Measurements from ENCODE around the gene MAP3K21.

DNA sequence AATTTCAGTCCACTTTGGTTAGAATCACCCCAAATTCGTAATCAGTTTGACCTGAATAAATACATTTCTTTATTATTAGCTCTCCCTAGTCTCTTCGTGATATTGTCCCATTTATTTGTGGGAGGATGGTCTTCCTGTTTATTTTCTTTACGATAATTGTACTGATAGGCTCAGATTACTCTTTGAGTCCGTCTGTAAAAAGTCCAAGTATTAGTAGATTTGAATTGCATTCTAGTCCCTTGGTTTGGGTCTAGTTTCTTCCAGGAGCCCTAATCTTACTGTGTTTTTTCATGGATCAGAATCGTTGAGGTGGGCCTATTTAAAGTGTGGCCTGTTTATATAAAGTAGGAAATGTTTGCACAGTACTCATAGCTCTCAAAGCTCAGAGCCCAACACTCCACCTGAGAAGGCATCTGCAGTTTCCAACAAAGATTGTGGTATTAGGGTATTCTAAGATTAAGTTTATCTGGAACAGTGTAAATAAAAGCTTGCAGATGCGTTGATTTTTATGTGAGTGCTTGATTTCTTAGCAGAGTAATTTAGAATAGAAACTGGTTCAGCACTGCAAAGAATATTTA, 33.1 kb downstream of the MAP3K21 start:
- TF ChIP-seq, protein P1, sequence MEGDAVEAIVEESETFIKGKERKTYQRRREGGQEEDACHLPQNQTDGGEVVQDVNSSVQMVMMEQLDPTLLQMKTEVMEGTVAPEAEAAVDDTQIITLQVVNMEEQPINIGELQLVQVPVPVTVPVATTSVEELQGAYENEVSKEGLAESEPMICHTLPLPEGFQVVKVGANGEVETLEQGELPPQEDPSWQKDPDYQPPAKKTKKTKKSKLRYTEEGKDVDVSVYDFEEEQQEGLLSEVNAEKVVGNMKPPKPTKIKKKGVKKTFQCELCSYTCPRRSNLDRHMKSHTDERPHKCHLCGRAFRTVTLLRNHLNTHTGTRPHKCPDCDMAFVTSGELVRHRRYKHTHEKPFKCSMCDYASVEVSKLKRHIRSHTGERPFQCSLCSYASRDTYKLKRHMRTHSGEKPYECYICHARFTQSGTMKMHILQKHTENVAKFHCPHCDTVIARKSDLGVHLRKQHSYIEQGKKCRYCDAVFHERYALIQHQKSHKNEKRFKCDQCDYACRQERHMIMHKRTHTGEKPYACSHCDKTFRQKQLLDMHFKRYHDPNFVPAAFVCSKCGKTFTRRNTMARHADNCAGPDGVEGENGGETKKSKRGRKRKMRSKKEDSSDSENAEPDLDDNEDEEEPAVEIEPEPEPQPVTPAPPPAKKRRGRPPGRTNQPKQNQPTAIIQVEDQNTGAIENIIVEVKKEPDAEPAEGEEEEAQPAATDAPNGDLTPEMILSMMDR (IDR thresholded peaks at IDR 0.05; ENCODE audit: control extremely low read depth in 1 of 3, insufficient read depth in 1 of 3, low read depth in 1 of 3, low read length in 3 of 3) = no peak
- TF ChIP-seq PHF8 (conservative IDR thresholded peaks at IDR 0.05; ENCODE audit: low read depth, low read length) (no peak), TAF1 (IDR thresholded peaks at IDR 0.05; ENCODE audit: low read depth, low read length) (no peak), CEBPB (IDR thresholded peaks at IDR 0.05; ENCODE audit: low read depth, low read length) (no peak)

All from H1 (cell line).